ENCODE measurements around the gene BMPR1A.

- TF ChIP-seq, protein P1, sequence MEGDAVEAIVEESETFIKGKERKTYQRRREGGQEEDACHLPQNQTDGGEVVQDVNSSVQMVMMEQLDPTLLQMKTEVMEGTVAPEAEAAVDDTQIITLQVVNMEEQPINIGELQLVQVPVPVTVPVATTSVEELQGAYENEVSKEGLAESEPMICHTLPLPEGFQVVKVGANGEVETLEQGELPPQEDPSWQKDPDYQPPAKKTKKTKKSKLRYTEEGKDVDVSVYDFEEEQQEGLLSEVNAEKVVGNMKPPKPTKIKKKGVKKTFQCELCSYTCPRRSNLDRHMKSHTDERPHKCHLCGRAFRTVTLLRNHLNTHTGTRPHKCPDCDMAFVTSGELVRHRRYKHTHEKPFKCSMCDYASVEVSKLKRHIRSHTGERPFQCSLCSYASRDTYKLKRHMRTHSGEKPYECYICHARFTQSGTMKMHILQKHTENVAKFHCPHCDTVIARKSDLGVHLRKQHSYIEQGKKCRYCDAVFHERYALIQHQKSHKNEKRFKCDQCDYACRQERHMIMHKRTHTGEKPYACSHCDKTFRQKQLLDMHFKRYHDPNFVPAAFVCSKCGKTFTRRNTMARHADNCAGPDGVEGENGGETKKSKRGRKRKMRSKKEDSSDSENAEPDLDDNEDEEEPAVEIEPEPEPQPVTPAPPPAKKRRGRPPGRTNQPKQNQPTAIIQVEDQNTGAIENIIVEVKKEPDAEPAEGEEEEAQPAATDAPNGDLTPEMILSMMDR (IDR thresholded peaks at IDR 0.05) = no peak
- no peak for TF ChIP-seq POLR2A (IDR thresholded peaks at IDR 0.05)
Observed at GRCh38 chr10:86724445-86724844, 32.0 kb upstream of the BMPR1A start.

Measured in lower leg skin (tissue), 3 donors.